ENCODE measurements around the gene RCOR3.
"Not testable (repeated sequence)": the region's sequence is repeated elsewhere in the genome, so short reads cannot be mapped to it uniquely, and the experiment has no call there.

Gene RCOR3

DNA sequence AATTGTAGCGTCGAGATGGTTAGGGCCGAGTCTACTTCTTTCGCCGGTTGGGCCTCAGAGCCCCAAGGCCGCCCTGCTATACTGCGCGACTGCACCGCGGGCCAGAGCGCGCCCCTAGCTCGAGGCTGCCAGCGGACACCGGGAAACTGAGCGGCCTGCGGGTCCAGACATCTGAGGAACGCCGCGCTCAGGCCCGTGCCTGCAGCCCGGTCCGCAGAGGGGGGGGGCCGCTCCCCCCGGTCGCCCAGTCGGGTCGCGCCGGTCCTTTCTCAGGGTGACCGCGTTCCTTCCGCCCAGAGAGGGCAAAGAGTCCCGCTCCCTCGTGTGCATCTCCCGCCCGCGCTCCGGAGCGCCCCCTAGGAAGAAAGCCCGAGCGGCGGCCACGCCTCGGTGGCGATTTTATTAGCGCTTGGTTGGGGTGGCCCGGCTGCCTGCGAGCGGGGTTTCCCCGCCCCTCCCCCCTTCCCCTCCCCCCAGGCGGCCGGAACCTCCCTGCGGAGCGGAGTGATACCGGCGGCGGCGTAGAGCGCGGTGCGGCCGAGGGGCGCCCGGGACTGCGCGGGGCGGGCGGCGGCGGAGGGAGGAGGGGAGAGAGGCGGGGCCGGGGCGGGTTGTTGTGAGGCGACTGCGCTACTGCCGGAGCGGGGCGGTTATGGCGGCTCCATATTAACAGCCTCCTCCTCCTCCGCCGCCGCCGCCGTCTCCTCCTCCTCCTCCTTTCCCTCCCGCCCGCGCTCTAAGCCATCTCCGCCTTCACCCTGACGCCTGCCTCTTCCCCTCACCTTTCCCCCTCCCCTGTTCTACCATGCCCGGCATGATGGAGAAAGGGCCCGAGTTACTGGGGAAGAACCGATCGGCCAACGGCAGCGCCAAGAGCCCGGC, at the start of gene RCOR3:
TSS of gene RCOR3 (plus strand) at position 611 of the 882 bp plus-strand sequence. CDS start at position 806, 195 bp downstream.
- in situ Hi-C loops (cut with MboI; ENCODE audit: low sequenced_read_pairs), result no loop called here

DNA sequence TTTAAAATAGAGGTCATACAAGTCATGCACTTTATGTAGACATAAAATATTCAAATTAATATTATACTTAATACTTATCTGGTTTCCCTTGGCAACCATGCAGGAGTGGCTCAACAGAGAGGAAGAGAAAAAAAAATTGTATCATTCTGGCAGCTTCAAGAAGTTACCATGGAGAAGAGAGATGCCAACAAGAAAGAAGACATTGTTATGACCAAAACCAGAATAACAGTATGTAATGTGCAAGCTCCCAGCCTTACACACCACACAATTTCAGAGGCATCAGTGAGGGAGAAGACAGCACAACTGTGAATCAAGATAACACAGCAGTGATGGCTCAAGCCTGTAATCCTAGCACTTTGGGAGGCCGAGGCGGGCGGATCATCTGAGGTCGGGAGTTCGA, 49.1 kb upstream of the RCOR3 start:
- in situ Hi-C loops (cut with MboI; ENCODE audit: low sequenced_read_pairs), result no loop called here

DNA sequence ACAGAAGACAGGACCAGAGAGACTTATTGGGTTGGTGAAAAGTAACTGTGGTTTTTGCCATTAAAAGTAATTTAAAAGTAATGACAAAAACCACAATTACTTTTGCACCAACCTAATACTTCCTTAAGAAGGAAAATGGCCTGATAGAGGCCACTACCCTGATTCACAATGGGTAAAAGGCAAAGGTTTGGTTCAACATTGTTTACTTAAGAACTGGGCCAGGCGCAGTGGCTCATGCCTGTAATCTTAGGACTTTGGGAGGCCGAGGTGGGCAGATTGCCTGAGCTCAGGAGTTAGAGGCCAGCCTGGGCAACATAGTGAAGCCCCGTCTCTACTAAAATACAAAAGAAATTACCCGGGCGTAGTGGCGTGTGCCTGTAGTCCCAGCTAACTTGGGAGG, 48.2 kb upstream of the RCOR3 start:
- in situ Hi-C loops (cut with MboI; ENCODE audit: low sequenced_read_pairs), result no loop called here

DNA sequence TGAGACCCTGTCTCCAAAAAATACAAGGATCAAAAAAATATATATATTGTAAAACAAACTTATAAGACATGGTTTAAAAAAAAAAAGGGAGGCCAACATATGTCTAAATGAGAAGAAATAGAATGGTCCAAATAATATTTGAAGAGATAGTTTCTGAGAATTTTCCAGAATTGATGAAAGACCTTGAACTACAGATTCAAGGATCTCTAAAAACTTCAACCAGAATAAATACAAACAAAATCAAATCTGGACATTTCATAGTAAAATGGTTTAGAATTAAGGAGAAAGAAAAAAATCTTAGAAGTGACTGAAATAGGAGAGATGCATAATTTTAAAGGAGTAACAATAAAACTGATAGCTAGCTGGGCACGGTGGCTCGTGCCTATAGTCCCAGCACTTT, 45.5 kb upstream of the RCOR3 start:
- in situ Hi-C loops (cut with MboI; ENCODE audit: low sequenced_read_pairs), result no loop called here

DNA sequence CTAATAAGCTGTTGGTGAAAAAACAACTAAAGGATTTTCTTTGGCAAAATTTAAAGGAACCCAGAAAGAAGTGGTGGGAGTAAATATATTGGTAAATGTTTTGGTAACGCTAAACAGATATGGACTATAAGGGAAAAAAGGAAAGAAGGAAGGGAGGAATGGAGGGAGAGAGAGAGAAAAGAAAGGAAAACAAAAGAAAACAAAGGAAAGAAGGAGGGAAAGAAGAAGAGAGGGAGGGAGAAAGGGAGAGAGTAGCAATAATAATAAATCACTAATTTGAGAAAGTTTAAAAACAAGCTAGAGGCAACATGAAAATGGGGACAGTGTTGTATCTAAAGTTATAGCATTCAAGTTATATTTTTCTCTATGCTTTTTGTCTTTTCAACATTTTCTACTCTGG, 43.6 kb upstream of the RCOR3 start:
- in situ Hi-C loops (cut with MboI; ENCODE audit: low sequenced_read_pairs), result no loop called here

DNA sequence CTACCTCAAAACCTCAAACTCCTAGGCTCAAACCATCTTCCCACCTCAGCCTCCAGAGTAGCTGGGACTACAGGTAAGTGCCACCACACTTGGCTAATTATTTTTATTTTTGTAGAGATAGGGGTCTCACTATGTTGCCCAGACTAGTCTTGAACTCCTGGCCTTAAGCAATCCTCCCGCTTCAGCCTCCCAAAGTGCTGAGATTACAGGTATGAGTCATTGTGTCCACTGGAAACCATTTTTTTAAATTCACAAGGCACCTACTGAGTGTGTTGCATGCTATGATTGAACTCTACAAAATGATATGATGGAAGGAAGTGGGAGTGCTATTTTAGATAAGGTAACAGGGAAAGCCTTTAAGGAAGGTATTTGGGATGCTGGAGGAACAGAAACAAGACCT, 41.8 kb upstream of the RCOR3 start:
- in situ Hi-C loops (cut with MboI; ENCODE audit: low sequenced_read_pairs), result no loop called here

DNA sequence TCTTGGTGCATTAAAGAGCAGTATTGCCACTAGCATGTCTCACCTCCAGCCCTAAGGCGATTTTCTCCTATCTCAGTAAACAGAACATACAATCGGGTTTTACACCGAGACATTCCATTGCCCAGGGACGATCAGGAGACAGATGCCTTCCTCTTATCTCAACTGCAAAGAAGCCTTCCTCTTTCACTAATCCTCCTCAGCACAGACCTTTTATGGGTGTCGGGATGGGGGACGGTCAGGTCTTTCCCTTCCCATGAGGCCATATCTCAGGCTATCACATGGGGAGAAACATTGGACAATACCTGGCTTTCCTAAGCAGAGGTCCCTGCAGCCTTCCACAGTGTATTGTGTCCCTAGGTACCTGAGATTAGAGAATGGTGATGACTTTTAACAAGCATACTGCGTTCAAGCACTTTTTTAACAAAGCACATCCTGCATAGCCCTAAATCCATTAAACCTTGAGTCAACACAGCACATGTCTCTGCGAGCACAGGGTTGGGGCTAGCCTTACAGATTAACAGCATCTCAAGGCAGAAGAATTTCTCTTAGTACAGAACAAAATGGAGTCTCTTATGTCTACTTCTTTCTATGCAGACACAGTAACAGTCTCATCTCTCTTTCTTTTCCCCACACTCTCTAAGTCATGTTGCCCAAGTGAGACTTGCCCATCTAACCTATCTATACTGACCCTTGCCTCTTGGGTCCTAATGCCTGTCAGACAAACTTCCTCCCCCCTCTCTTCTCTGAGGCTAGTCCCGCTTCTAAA, 36.5 kb upstream of the RCOR3 start:
- in situ Hi-C loops (cut with MboI; ENCODE audit: low sequenced_read_pairs), result not testable (repeated sequence)

DNA sequence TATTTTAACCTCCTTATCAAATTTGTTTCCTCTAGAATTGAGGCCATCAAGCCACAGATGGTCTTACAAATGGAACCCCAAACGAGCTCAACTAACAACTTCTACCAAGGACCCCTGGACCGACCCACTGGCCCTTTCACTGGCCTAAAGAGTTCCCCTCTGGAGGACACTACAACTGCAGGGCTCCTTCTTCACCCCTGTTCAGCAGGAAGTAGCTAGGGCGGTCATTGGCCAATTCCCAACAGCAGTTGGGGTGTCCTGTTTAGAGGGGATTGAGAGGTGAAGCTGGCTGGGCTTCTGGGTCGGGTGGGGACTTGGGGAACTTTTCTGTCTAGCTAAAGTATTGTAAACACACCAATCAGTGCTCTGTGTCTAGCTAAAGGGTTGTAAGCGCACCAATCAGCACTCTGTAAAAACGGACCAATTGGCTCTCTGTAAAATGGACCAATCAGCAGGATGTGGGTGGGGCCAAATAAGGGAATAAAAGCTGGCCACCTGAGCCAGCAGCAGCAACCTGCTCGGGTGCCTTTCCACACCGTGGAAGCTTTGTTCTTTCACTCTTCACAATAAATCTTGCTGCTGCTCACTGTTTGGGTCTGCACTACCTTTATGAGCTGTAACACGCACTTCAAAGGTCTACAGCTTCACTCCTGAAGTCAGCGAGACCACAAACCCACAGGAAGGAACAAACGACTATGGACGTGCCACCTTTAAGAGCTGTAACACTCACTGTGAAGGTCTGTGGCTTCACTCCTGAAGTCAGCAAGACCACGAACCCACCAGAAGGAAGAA, 30.4 kb upstream of the RCOR3 start:
- in situ Hi-C loops (cut with MboI; ENCODE audit: low sequenced_read_pairs), result not testable (repeated sequence)

DNA sequence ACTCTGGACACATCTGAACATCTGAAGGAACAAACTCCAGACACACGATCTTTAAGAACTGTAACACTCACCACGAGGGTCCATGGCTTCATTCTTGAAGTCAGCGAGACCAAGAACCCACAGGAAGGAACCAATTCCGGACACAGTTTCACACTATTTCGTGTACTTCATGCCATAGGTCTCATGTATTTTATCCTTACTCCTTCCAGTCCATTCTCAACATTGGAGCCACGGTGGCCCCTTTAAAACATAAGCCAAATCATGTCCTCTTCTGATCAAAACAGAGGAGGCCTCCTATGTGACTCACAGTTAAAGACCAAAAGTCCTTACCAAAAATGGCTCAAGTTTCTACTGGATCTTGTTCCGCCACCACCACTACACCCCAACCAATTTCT, 29.8 kb upstream of the RCOR3 start:
- in situ Hi-C loops (cut with MboI; ENCODE audit: low sequenced_read_pairs), result no loop called here

DNA sequence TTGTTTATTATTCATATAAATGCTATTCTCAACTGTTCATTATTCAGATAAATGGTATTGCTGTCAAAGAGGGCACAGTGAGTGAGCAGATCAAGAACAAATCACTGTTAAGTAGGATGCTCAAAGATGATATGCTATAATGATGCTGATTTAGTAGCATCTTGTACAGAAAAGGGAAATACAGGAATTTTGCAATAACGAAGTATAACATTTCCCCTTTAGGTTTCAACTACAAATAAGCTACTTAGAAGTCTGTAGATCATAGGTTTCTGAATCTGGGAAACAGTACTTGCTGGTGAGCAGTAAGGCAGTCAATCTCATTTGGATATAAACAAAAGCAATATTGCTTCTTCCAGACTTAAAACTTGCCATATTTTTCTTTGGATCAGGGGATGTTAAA, 27.3 kb upstream of the RCOR3 start:
- in situ Hi-C loops (cut with MboI; ENCODE audit: low sequenced_read_pairs), result no loop called here

DNA sequence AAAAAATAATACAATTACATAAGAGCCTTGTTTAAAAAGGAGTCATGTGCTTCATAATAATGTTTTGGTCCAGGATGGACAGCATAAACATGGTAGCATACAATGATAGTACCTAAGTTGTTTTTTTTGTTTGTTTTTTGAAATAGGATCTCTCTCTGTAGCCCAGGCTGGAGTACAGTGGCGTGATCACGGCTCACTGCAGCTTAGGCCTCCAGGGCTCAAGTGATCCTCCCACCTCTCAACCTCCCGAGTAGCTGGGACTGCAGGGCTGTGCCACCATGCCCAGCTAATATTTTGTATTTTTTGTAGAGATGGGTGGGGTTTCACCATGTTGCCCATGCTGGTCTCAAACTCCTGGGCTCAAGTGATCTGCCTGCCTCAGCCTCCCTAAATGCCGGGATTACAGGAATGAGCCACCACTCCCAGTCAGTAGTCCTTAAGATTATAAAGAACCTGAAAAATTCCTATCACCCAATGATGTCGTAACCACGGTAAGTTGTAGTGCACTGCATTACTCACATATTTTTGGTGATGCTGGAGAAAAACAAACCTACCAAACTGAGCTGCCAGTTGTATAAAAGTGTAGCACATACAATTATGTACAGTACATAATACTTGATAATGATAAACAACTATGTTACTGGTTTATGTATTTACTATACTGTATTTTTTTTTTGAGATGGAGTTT, 22.4 kb upstream of the RCOR3 start:
- in situ Hi-C loops (cut with MboI; ENCODE audit: low sequenced_read_pairs), result no loop called here

DNA sequence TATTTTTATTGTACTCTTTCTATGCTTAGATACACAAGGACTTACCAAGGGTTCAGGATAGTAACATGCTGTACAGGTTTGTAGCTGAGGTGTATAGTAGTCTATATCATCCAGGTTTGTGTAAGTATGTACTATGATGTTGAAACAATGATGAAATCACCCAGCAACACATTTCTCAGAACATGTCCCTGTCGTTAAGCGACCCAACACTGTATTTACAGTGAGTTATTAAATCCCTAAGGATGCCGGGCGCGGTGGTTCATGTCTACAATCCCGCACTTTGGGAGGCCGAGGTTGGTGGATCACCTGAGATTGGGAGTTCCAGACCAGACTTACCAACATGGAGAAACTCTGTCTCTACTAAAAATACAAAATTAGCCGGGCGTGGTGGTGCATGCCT, 21.6 kb upstream of the RCOR3 start:
- in situ Hi-C loops (cut with MboI; ENCODE audit: low sequenced_read_pairs), result no loop called here

DNA sequence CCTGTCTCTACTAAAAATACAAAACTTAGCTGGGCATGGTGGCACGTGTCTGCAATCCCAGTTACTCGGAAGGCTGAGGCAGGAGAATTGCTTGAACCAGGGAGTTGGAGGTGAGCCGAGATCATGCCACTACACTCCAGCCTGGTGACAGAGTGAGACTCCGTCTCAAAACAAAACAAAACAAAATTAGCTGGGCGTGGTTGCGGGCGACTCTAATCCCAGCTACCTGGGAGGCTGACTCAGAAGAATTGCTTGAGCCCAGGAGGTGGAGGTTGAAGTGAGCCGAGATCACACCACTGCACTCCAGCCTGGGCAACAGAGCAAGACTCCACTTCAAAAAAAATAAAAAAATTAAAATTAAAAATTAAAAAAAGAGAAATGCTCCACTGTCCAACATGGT, 18.6 kb upstream of the RCOR3 start:
- in situ Hi-C loops (cut with MboI; ENCODE audit: low sequenced_read_pairs), result not testable (repeated sequence)

DNA sequence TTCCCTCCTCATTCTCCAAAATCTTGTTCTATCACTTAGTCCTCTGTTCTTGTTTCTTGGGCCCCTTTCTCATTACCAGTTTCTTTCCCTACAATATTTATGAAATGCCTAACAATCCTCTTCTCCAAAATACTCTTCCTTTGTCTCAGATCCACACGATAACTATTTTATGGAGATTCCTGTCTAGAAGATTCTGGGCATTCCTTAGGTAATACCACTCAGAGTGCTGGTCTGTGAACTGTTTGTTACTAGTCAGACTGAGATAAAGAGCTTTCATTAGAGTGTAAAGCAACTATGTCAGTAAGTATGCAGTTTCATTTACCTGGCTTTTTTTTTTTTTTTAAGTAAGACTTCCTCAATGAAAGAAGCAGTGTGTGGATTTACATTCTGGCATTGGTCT, 18.1 kb upstream of the RCOR3 start:
- in situ Hi-C loops (cut with MboI; ENCODE audit: low sequenced_read_pairs), result no loop called here

DNA sequence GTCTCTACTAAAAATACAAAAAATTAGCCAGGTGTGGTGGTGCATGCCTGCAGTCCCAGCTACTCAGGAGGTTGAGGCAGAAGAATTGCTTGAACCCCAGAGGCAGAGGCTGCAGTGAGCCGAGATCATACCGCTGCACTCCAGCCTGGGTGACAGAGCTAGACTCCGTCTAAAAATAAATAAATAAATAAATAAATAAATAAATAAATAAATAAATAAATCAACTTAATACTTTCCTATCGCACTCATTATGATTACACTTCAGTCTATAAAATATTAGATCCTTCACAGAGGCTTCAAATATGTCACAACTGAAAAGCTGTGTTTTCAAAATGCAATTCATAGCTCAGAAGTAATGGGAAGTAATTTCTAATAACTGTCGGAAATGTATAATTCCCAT, 15.5 kb upstream of the RCOR3 start:
- in situ Hi-C loops (cut with MboI; ENCODE audit: low sequenced_read_pairs), result not testable (repeated sequence)

DNA sequence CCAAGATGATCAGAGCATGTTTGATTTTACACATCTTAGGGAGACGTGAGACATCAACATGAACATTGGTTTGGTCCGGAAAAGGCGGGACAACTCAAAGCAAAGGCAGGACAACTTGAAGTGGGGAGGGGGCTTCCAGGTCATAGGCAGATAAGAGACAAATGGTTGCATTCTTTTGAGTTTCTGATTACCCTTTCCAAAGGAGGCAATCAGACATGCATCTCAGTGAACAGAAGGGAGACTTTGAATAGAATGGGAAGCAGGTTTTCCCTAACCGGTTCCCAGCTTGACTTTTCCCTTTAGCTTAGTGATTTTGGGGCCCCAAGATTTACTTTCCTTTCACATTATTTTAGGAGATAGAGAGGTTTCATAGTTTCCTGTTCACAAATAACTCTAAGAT, 12.6 kb upstream of the RCOR3 start:
- in situ Hi-C loops (cut with MboI; ENCODE audit: low sequenced_read_pairs), result not testable (repeated sequence)

DNA sequence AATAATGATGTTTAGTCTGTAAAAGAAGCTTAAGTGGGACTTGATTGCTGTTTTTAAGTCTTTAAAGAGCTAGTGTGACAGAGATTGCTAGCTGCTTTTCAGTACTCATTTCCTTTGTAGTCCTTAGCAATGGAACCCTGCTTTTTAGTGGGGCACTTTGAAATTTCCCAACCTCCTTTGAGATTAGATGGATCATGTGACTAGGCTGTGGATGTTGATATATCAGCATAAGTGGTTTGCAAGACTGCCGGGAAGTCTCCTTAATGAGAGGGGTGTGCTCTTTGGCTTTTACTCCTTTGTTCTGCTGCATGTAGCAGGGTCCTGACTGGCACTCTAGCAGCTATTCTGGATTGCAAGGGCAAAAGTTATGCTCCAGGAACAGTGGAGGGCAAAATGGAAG, 11.2 kb upstream of the RCOR3 start:
- in situ Hi-C loops (cut with MboI; ENCODE audit: low sequenced_read_pairs), result no loop called here

DNA sequence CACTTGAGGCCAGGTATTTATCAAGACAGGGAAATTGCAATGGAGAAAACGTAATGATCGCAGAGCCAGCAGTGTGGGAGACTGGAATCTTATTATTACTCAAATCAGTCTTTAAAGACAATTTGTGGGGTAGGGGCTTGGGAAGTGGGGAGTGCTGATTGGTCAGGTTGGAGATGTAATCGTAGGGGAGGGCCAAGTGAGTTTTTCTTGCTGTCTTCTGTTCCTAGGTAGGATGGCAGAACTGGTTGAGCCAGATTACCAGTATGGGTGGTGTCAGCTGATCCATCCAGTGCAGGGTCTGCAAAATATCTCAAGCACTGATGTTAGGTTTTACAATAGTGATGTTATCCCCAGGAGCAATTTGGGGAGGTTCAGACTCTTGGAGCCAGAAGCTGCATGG, 9.6 kb upstream of the RCOR3 start:
- in situ Hi-C loops (cut with MboI; ENCODE audit: low sequenced_read_pairs), result not testable (repeated sequence)

DNA sequence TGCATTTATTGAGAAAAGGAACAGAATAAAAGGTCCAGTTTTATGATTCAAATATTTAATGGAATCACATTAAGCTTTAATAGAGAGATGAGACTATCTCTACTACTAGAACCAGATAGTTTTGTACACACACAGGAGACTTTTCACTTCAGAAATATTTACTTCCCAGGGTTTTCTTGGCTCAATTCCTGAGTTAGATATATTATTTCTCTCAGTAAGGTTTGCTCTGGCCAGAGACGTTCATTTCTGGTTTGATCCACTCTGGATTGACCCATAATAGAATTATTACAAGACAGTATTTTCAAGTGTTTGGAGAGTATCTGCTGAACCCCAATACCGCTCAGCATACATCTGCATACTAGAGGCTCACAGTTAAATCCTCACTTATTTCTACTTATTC, 1.3 kb upstream of the RCOR3 start:
- in situ Hi-C loops (cut with MboI; ENCODE audit: low sequenced_read_pairs), result no loop called here

DNA sequence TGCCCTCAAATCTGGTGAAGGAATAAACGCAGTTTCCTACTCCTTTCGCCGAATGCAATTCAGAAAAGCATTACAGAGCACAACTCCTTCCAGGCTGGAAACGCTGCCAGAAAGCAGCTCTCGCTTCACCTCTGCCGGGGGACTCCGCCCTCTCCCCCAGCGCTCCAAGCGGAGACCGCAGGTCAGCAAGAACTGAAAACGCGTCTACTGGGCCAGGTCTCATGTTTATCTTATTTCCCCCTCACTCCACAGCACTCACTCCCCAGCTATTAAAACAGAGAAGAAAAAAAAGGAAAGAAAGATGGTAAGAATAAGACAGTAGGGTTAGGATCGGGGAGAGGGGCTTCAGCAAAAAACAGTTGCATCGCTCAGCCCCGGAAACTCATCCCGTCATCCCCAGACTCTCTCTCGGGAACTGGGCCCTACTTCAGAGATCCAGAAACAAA, 833 bp upstream of the RCOR3 start:
- in situ Hi-C loops (cut with MboI; ENCODE audit: low sequenced_read_pairs), result no loop called here

DNA sequence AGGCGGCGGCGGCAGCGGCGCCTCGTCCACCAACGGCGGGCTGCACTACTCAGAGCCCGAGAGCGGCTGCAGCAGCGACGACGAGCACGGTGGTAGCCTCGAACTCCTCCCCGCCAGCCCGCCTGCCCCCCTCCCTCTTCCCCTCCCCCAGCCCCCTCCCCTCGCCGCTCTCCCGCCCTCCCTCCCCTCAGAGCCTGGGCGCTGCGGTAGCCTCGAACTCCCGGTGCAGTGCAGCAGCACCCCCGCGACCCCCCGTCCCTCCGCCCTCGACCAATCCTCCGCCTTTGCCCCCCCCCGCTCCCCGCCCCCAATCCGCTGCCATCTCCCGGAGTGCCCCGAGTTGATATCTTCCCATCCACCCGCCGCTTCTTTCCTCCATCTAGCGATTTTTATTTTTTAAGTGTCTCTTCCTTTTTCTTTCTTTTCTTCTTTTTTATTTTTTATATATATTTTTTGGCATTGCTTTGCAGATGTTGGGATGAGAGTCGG, 516 bp downstream of the RCOR3 start:
- in situ Hi-C loops (cut with MboI; ENCODE audit: low sequenced_read_pairs), result no loop called here

Measured in hTERT RPE-1 (cell line).